GM19395 (cell line): ENCODE measurements around the gene LRIG2.
"Not testable (repeated sequence)": the region's sequence is repeated elsewhere in the genome, so short reads cannot be mapped to it uniquely, and the experiment has no call there.

Source experiments
- ATAC-seq: cut with Tn5 transposase; IDR thresholded peaks from one replicate; pipeline ENCODE4 v1.9.1; 2021; ENCODE audit warnings: mild to moderate bottlenecking, moderate library complexity; ENCODE audit not compliant: unreplicated experiment

Gene LRIG2

GRCh38 chr1:113058941-113059706, 13.9 kb upstream of the LRIG2 start:
- no peak for ATAC-seq

DNA sequence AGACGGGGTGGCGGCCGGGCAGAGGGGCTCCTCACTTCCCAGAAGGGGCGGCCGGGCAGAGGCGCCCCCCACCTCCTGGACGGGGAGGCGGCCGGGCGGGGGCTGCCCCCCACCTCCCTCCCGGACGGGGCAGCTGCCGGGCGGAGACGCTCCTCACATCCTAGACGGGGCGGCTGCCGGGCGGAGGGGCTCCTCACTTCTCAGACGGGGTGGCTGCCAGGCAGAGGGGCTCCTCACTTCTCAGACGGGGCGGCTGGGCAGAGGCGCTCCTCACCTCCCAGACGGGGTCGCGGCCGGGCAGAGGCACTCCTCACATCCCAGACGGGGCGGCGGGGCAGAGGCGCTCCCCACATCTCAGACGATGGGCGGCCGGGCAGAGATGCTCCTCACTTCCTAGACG, 9.5 kb upstream of the LRIG2 start:
- ATAC-seq = not testable (repeated sequence)

GRCh38 chr1:113072141-113072756, 749 bp upstream of the LRIG2 start:
- ATAC-seq = no peak

DNA sequence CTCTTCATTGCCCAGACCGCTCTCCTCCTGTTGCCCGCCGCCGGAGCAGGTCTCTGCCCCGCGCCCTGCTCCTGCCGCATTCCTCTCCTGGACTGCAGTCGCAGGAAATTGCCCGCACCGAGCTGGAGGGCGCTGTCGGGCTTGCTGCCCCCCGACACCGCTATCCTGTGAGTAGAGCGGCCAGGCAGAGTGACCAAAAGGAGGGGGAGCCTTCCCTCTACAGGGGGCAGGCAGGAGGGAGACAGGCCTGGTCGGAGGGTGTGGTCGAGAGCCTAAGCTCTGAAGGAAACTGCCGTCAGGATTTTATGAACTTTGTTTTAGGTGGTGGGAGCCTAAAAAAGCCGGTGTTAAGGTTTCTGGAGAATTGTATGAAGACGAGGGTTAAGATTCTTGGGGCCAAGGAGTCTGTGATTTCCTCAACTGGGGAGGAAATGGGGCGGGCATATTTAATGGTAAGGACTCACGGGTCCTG, 517 bp downstream of the LRIG2 start:
- peak; percentile 16 for ATAC-seq

DNA sequence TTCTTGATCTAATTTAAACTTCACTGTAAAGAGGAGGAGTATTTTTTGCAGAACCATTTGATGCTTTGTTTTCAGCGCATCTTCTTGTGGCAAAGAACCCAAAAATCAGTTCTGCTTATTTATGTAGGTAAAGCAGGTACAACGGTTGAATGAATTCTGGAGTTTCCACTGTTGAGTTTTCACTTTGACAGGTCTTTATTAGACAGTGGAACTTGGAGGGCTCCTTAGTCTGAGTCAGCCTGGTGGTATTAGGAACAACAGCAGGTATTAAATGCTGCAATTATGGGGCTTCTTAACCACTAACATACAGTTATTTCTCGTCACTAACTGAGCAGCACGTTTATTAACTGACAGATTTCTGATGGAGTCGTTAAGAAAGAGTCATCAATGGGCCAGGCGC, 1.2 kb downstream of the LRIG2 start:
- ATAC-seq = no peak

DNA sequence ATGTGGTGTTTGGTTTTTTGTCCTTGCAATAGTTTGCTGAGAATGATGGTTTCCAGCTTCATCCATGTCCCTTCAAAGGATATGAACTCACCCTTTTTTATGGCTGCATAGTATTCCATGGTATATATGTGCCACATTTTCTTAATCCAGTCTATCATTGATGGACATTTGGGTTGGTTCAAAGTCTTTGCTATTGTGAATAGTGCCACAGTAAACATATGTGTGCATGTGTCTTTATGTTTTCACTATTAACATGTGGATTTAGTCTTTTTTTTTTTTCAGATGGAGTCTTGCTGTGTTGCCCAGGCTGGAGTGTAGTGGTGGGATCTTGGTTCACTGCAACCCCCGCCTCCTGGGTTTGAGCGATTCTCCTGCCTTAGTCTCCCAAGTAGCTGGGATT, 5.0 kb downstream of the LRIG2 start:
- not testable (repeated sequence) for ATAC-seq

- no peak for ATAC-seq
Observed at GRCh38 chr1:113086541-113086940, 13.5 kb downstream of the LRIG2 start.

- no peak for ATAC-seq
Observed at GRCh38 chr1:113088972-113089371, 16.0 kb downstream of the LRIG2 start.

DNA sequence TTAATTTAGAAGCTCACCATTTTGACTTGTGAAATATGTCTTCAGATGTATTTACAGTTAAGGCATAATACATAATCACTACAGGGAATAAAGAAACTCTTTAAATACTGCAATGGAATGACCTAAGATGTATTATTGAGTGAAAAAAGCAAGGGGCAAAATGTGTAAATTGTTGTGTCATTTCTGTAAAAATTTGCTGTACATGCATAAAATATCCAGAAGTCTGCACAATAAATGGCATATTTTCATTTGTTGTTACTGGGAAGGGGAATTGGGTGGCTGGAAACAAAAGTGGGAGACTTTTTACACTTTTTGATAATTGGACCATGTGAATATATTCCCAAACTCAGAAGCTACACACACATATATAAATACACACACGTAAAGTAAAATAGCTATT, 17.1 kb downstream of the LRIG2 start:
- ATAC-seq = no peak

- no peak for ATAC-seq
Observed at GRCh38 chr1:113091988-113092594, 19.1 kb downstream of the LRIG2 start.

DNA sequence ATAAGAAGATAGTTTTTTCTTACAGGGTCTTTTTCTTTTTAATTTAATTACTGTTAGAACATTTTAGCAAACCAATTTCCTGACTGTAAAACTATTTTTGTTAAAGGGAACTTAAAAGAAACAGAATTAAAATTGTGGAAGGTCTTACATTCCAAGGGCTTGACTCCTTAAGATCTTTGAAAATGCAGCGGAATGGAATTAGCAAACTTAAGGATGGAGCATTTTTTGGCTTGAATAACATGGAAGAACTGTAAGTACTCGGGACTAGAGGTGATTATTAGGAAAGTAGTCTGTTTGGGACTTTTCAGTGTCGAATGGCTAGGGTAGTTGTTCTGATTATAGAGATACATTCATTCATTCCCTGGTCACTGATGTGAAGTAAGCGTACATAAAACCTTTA, 21.5 kb downstream of the LRIG2 start:
- no peak for ATAC-seq

GRCh38 chr1:113095790-113096455, 22.9 kb downstream of the LRIG2 start:
- no peak for ATAC-seq

DNA sequence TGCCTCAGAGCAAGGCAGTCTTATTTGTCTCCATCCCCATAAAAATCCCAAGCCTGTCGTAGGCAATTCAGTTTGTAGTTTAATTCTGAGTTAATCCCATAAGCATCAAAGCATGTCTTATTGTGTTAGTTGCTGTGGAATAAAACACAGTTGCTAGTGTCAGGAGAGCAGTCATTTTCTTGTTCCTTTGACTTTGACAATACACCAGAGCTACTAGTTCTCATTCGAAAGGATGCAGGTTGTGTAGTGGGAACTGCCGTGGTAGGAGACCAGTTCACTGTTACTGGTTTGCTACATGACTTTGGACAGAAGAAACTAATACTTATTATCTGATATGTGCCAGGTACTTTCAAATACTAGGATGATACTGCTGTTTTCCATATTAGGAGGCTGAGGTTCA, 23.5 kb downstream of the LRIG2 start:
- ATAC-seq = no peak

DNA sequence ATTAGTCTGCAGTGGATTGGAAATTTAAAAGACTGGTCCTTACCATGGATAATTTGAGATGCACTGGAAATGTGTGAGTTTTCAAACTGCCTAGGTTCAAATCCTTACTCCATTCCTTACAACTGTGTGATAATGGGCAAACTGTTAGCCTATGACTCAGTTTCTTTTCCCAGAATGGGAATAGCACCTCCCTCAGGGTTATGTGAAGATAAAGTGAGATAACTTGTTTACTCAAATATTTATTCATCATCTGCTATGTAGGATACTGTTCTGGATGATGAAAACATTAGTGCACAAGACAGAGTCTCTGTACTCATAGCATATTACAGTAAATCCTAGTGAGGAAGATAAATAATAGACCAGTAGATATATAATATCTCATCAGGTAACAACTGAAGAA, 28.6 kb downstream of the LRIG2 start:
- ATAC-seq = no peak

- ATAC-seq = no peak
Observed at GRCh38 chr1:113103048-113103447, 30.1 kb downstream of the LRIG2 start.

DNA sequence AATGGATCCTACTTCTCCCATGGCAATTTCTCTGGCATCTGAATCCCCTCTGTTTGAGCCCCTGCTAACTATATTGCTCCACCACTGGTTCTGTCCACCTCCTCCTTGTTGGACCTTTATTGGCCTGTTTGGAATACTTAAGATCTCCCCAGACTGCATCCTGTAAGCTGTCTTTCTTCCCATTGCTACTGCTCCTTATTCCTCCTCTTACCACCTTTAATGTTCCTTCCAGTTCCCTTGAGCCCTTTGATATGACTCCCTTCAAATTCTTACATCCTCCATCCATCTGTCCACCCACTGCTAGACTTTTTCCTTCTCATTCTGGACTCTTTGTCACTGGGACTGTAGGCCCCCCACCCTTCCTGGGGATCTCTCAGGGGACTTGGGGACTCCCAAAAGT, 31.0 kb downstream of the LRIG2 start:
- ATAC-seq = no peak

- ATAC-seq = no peak
Observed at GRCh38 chr1:113106910-113107309, 33.9 kb downstream of the LRIG2 start.

DNA sequence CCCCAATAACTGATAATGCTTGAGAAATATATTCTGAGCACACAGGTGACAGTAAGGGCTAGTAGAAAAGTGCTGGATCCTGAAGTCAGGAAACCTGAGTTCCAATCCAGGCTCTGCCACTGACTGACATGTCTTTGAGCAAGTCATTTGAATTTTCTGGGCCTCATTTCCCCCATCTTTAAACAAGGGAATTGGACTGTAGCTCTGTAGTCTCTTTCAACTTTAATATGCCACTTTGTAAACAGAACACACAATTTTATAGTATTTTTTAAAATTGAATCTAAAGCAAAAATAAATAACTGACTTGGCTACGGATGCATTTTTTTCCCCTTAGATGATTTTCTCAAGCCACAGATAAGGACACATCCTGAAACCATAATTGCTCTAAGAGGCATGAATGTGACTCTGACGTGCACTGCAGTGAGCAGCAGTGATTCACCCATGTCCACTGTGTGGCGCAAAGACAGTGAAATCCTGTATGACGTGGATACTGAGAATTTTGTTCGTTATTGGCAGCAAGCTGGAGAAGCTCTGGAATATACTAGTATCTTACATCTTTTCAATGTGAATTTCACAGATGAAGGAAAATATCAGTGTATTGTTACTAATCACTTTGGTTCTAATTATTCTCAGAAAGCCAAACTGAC, 37.0 kb downstream of the LRIG2 start:
- no peak for ATAC-seq

DNA sequence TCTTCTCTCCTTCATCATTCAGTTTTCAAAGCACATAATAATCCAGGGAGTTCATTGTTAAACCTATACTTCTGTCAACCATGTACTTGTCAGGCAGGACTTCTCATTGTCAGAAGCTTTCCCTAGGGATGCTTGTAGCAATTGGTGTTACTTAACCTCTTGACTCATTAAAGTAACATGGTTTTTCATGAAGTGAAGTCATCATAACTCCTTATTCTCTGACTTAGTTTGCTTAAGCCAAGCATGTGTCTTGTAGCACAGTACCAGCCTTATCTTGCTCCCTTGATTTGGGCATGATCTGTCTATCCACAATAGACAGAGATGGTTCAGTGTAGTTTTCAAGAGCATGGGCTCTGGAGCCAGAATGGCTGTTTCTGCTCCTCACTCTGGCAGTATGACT, 45.3 kb downstream of the LRIG2 start:
- ATAC-seq = no peak

DNA sequence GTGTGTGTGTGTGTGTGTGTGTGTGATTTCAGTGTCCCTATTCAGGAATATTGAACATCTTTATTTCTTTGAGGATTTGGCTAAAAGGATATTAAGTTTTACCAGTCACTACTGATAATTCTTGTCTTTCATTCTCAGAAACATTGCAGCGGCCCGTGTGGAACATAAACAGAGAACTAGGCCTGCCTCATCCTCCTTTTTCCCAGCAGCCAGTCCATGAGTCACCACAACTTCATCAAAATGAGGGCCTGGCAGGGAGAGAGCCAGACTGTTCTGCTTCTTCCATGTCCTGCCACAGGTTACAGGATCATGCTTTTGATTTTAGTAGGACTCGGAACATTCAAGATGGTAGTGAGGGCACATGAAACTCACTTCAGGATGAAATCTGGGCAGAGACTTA, 50.7 kb downstream of the LRIG2 start:
- no peak for ATAC-seq

DNA sequence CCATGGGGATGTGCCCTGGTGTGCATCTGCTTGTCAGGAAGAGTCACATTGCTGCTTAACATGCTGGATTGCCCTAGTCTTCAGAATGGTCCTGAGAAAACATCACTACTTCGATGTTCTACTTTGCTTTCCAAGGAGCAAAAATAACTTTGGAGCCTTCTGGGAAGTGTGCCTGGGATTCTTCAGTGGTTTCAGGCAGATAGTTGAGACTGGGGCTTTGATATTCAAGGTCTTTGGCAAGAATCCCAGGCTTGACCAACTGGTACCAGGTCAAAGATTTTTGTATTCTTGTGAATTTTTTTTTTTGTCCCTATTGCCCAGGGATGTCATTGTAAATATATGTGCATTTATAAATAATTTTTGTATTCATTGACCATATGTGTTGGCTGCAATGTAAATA, 51.4 kb downstream of the LRIG2 start:
- ATAC-seq = no peak
